Measurements from ENCODE around the gene SGMS1.
A peak's percentile ranks its signal among the peaks of the same experiment; 100 is the strongest.
"Not testable (repeated sequence)": the region's sequence is repeated elsewhere in the genome, so short reads cannot be mapped to it uniquely, and the experiment has no call there.

SGMS1 gene

GRCh38 chr10:50456719-50457118, 167.0 kb downstream of the SGMS1 start:
- DNase-seq: no peak

- no peak for DNase-seq
These were observed 169.8 kb downstream of the SGMS1 start for GRCh38 chr10:50453940-50454339.

GRCh38 chr10:50452603-50453002, 171.2 kb downstream of the SGMS1 start:
- DNase-seq: no peak

- DNase-seq: no peak
These were observed 176.1 kb downstream of the SGMS1 start for GRCh38 chr10:50447691-50448090.

- not testable (repeated sequence) for DNase-seq
These were observed 178.0 kb downstream of the SGMS1 start for GRCh38 chr10:50445777-50446176.

- no peak for DNase-seq
These were observed 183.3 kb downstream of the SGMS1 start for GRCh38 chr10:50440489-50440888.

GRCh38 chr10:50439806-50440205, 183.9 kb downstream of the SGMS1 start:
- no peak for DNase-seq

GRCh38 chr10:50439187-50439586, 184.6 kb downstream of the SGMS1 start:
- no peak for DNase-seq

GRCh38 chr10:50438049-50438936, 185.5 kb downstream of the SGMS1 start:
- DNase-seq: no peak

GRCh38 chr10:50437248-50437647, 186.5 kb downstream of the SGMS1 start:
- no peak for DNase-seq

GRCh38 chr10:50436805-50437204, 187.0 kb downstream of the SGMS1 start:
- no peak for DNase-seq

GRCh38 chr10:50432211-50433009, 191.3 kb downstream of the SGMS1 start:
- DNase-seq: no peak

- DNase-seq: no peak
These were observed 192.0 kb downstream of the SGMS1 start for GRCh38 chr10:50431791-50432190.

- DNase-seq: no peak
These were observed 192.6 kb downstream of the SGMS1 start for GRCh38 chr10:50431133-50431532.

GRCh38 chr10:50426485-50426884, 197.3 kb downstream of the SGMS1 start:
- no peak for DNase-seq

GRCh38 chr10:50425215-50425614, 198.5 kb downstream of the SGMS1 start:
- not testable (repeated sequence) for DNase-seq

GRCh38 chr10:50423448-50423847, 200.3 kb downstream of the SGMS1 start:
- DNase-seq: no peak

GRCh38 chr10:50422259-50422658, 201.5 kb downstream of the SGMS1 start:
- peak in 1 of 2 experiments; percentile 21 for DNase-seq

GRCh38 chr10:50421026-50421719, 202.6 kb downstream of the SGMS1 start:
- peak; percentile 22 to 42 for DNase-seq

GRCh38 chr10:50420196-50420595, 203.6 kb downstream of the SGMS1 start:
- no peak for DNase-seq

GRCh38 chr10:50419756-50420155, 204.0 kb downstream of the SGMS1 start:
- no peak for DNase-seq

- no peak for DNase-seq
These were observed 204.7 kb downstream of the SGMS1 start for GRCh38 chr10:50419091-50419490.
